T-helper 1 cell (primary cell): ENCODE data around the gene TIE1.

Source experiments
- DNase-seq, 5 donors: peaks; one replicate each; pipeline ENCODE4 v3.0.0-alpha.2; 2012 to 2020

Gene TIE1

DNA sequence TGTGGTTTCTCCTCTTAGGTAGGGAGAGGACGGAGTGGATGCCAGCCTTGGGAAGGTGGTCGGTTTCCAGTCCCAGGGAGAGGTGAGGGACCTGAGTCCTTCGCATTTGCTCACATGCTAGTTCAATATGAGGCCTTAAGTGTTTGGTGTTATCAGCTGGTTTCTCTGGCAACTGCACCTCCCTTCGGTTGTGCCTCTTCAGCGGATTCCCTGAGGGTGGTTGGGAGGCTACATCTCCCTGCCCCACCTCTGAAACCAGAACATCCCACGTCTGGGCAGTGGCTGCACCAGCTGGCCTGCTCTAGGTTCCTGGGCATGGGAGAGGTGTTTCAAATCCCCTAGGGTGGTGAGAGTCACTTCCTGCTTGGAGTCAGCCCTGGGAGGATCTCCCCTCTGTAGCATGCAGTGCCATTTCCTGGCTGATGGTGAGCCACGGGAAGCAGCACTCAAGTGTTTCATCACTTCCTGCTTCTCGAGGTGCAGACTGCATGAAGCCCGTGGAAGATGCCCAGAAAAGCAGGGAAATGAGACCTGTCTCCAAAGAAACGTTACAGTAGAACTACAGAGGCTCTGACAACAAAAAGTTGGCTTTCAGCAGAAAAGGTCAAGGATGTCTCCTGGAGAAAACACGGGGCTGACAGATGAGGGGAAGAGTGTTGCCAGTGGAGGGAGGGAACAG is 26.5 kb upstream of the TIE1 start:
- peak in 1 of 5 donors; percentile 90 for DNase-seq

DNA sequence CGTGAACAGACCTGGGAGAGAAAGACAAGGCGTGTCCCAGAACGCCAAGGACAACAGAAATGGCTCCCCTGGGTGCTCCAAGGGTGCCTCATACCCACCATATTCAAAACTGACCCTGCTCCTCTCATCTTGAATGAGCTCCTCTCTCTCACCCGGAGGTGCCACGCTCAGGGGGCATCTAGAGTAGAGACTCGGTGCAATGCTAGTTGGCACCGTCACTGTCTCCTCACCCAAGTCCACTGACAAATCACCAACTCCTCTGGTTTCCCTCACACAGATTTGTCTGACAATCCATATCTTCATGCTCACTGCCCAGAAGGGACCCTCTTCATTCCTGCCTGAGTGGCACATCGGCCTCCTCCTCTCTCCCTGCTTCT is 26.0 kb upstream of the TIE1 start:
- DNase-seq = no peak

DNA sequence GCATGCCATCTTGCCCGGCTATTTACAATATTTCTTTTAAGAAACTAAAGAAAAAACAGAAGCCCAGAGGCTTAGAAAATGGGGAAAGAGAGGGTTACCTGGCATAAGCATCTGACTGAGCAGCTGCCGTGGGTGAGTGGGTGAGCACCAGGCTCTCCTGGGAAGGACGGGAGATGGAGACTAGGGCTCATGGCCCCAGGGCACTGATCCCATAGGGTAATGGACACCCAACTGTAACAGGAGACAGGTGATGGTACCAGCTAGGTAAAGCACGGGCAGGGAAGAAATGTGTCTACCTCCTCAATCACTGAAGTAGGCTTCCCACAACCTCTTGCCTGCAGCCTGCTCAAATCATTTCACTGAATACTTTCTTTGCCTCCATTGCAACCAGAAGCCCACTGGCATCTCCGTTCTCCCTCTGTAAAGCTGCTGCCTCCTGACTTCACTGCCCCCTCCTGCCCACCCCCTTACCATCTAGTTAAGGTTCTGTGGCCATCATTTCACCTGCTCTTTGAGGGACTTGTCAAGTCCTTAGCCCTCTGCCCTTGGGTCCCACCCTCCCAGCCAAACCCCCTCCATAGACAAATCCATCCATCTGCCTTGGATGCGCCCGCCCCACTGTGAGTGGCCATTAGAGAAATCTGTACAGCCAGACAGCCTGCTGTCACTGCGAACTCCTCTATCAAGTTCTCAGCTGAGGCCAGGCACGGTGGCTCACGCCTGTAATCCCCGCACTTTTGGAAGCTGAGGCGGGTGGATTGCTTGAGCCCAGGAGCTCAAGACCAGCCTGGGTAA is 24.8 kb upstream of the TIE1 start:
- no peak for DNase-seq

DNA sequence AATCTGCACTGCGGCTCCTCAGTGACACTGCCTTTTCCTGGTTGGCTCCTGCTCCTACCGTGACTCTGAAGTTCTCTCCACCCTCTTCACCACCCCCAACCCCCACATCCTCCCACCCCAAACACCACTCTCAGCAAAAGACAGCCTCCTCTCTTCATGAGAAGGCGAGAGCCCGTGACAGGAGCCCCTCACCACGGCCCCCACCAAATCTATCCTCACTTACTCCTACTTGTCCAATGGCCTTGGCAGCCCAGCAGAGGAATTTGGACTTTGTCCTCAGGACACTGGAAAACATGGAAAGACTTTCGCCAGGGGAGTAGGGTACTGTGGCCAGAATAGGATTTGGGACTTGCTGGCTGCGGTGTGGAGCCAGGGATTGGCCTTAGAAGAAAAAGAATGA is 24.1 kb upstream of the TIE1 start:
- DNase-seq = no peak

DNA sequence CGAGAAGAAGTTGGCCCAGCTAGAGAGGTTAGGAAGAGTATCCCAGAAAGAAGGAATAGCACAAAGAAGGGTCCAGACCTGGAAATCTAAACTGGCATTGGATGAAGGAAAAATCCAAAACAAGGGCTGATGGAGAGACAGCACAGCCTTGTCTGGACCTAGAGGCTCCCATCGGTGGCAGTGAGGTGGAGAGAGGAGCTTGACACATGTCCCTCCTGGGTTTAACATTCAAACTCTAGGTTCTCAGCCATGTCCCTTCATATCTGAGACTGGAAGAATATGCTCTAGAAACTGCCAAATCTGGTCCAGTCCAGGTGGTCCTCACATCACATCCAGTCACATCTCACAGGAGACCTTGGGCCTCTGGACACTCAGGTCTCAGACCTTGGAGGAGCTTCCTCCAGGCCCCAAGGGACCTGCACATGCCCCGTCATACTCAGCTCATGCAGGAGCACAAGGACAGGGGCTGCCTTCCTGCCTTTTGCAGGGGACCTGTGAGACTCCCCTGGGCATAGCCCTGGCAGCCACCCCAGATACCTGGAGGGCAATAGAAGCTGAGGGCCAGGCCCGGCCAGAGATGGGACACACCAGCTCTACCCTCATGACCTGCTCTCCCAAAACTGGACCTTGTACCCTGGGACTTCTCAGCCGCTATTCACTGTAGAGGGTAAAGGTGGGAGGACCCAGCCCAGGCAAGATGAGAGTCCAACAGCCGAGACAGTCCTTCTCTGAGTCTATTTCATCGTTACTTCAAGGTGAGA is 23.5 kb upstream of the TIE1 start:
- DNase-seq = no peak

DNA sequence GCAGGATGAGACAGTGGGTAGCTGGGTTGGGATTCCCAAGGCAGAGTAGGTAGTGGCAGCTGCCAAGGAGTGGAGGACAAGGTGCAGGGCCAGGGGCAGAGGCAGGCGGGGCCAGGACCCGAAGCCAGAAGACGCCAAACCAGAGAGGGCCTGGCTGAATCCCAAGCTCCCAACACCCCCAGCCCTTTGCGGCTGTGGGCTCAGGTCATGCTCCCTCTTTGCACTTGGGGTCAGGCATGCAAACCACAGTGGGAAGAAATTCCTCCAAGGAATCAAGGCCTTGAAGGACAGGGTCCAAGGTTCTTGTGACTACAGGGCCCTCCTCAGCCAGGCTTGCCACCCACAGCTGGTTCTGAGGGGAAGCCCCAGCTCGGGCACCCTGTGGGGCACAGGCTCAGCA is 21.6 kb upstream of the TIE1 start:
- DNase-seq = no peak

DNA sequence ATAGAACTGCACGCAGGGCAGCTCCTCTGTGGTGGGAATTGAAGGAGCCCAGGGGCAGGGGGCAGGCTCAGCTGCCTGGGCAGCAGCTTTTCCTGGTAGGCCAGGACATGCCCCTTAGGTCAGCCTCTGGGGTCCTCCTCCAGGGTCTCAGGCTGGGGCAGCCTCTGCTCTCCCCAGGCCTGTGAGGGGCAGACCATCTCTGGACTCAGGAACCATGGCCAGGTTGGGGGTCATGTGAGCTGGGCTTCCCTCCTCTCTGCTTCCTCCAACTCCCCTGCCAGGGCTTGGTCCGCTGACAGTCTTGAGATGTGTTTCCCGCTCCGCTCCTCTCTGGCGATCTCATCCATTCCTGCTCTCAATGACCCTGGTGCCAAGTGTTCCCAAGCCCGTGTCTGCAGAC is 21.1 kb upstream of the TIE1 start:
- no peak for DNase-seq

DNA sequence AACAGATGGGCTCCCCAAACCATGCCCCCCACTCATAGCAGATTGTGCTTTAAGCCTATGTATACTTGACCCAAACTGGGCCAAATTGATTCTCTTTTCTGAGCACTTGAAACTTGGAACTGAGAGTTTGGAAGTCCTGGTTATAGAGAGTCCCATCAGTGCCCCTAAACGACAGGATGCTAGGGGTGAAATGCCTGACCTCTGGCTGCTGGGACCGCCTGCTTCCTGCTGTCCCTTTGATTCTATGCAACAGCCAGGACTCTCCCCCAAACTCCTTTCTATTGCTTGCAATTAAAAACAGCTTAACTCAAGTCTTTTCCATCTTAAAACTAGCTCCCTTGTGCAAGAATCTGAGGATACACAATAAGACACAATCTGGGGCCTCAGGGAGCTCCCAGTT is 20.1 kb upstream of the TIE1 start:
- DNase-seq = no peak

DNA sequence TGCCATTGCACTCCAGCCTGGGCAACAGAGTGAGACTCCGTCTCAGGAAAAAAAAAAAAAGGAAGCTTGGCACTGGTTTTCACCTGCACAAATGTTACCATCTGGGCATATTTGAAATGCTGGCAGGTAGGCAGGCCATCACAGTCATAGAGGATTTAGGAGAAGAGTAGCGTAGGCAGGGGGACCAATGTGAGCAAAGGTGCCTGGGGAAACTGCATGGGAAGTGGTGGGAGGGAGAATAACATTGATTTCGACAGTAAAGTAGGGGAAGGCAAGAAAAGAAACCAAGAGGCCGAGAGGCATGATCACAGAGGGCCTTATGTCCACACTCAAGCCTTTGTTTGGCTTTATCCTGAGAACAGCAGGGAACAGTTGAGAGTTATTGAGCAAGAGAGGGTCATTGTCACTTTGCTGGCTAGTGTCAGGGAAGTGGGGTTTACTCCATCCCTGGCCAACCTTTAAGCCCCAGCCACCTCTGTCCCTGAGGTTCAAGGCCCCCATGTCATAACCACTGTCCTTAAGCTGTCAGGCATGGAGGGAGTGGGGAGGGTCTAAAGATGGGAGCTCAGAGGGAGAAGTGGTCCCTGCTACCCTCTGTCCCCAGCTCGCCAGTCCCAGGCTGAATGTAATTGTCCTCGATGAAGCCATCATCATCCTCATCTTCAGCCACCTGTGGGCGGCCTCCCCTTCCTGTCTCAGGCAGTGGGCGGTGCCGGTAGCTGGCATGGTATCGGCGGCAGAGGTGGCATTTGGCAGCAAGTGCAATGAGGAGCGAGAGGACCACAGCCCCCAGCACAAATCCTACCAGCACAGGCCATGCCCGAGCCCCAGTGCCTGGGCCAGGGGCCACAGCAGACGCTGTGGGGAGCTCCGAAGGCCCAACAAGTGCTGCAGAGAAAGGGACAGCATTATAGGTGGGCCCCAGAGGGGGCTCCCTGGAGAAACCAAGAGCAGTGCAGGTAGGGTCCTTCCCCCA is 18.3 kb upstream of the TIE1 start:
- no peak for DNase-seq

DNA sequence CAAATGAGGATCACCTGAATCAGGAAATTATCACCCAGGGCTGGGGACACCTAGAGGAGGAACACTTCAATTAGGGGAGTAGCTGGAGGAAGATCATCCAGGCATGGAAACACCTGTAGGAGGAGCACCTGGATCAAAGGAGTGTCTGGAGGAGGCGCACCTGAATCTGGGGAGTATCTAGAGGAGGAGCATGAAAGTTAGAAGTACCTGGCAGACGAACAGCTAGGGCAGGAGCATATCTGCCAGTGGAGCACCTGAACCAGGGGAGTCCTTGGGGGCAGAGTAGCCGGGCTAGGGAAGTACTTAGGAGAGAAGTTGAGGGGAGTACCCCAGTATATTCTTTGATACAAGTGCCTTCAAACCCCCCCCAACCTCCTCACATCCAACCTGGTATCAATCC is 16.7 kb upstream of the TIE1 start:
- DNase-seq = no peak

DNA sequence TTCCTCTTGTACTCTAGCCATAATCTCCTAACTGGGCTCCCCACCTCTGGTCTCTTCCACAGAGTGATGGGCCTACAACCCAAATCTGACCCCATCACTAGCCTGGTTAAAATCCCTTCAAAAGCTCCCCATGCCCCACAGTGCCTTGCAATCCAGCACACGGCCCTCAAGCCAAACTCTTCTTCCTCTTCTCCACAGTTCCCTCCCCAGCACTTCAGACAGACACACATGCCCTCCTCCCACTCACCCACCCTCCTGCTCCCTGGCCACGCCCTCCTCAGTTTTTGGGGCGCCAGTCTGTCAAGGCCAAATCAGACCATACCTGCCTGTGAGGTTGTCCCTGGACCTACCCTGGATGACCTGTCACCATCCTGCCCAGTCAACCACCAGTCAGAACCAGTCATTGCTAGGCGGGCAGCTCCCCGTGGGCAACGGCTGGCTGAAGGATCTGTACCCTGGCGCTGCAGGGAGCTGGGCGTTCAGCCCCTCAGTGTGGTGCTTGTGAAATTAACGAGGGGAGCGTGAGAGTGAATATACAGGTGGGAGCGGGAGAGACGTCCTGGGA is 16.2 kb upstream of the TIE1 start:
- no peak for DNase-seq

DNA sequence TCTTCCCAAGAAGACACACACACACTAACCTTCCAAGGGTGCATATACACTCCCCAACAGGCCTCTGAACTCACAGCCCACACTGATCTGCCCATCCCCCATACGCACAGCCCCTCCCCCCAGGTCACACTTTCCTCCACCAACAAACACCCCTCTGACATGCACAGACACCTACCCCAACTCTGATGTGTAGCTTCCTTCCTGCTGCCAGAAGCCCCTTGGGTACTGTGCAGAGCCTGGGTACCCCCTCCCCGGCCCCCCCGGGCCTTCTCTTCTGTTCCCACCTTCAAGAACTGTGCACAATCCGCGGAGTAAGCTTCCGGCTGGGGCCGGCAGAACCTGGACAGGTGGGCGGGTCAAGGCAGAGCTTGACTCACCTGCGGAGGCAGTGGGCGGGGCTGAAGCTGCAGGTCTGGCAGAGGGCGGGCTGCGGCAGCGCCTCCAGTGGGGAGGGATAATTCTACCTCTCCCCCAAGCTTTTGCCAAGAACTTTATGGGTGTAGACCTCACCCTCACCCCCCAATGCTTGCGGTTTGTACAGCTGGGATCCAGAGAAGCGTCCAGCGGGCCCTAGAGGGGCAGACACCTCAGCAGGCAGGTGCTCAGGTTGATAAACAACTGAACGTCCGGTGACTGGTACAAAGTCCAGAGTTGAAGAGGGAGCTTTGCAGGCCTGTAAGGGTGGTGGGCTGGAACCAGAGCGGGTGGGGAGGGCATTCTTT is 15.4 kb upstream of the TIE1 start, which contains the start of gene C1orf210:
C1orf210 (minus strand) TSS at position 313 of the 722 bp plus-strand sequence. CDS start 2,311 bp downstream, outside the sequence.
- DNase-seq = no peak

DNA sequence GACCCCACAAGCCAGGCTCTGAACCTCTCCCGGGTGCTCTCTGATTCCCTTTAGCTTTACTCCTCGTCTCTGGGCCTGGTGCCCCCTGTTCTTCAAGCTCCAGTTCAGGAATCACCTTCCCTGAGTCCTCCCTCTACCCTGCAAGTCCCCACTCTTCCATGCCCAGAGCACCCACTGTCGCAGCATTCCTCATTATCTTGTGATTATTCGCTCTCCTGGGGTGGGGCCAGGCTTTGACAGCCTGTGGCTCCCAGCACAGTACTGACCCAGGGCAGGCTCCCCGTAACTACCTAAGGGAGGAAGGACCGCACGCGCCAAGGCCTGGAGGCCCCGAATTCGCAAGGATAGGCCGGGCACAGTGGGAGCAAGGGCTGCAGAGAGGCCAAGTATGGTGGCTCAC is 14.7 kb upstream of the TIE1 start:
- DNase-seq = no peak

DNA sequence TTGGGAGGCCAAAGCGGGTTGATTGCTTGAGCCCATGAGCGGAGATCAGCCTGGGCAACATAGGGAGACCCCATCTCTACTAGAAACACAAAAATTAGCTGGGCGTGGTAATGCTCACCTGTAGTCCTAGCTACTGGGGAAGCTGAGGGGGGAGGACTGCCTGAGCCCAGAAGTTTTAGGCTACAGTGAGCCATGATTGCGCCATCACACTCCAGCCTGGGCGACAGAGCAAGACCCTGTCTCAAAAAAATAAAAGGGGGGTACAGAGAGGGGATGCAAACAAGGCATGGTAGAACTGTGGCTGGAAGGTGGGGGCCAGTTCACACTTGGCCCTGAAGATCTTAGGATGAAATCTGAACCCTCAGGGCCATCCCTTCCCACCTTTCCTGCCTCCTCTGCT is 14.2 kb upstream of the TIE1 start:
- no peak for DNase-seq

DNA sequence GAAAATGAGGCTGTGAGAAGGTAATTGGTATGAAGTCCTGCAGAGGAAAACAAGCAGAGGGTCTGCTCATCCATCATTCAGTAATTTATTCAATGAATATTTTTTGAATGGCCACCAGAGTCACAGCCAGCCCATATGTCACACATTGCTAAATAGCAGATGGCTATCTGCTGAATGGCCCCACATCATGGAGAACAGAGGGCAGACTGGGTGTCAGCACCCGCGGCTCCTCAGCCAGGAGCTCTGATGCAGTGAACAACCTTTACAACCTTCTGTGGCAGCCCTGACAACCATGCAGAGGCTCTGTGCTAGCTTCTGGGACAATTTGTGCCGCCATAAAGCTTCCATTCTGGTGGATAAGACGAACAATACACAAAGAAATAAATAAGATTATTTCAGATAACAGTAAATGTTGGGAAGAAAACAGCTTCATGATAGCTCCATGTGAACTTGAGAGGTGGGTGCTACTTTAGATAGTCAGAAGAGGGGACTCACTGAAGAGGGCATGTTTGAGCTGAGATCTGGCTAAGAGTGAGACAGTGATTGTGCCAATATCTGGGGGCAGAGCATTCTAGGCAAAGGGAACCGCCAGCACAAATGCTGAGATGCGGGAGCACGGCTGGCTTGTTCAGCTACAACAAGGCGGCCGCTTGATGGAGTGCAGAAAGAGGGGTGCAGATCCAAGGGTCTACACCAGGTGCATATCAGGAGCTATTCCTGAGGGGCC is 12.6 kb upstream of the TIE1 start:
- DNase-seq = no peak

DNA sequence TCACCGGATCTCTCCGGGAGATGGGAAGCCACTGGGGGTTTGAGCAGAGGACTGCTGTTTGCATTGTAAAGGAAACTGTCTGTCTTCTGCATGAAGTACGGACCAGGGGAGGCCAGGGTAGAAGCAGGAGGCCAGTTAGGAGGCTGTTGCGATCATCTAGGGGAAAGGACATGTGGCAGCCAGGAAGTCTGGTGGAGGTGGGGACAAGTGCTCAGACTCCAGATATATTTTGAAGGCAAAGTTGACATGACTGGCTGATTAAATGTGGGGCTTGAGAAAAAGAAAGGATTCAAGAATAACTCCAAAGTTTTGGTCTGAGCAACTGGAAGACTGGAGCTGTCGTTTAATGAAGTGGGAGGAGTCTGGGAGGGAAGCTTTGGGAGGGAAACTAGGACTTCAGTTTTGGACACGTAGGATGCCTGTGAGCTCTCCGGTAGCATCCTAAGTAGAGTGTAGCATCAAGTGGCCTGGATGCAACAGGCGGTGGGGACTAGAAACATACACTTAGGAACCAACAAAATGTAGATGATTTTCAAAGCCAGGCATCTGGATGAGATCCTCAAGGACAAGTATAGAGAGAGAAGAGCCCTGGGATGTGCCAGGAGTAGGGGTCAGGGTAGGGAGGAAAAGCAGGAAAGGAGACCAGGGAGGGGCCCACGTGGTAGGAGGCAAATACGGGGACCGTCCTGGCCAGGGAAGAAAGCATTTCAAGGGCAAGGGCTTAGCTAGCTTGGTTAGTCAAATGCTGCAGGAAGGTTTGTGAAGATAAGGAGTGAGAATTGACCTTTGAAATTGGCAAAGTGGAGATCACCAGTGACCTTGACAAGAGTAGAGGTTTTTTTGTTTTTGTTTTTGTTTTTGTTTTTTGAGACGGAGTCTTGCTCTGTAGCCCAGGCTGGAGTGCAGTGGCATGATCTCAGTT is 11.7 kb upstream of the TIE1 start:
- DNase-seq = no peak

DNA sequence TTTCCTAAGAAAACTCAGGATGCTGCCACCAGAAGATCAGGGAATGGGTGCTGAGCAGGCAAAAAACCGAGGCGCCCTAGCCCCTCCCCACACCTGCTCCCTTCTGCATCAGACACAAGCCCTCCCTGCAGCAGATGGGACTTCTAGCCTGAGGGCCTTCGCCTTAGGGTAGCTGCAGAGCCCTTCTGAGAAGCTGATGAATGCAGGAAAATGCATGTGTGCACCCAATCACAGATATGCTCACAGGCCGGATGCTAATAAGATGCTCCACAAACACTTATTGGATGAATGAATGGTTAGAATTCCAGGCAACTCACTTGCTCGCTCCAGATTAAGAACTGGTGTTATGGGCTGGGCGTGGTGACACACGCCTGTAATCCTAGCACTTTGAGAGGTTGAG is 8.6 kb upstream of the TIE1 start:
- no peak for DNase-seq

DNA sequence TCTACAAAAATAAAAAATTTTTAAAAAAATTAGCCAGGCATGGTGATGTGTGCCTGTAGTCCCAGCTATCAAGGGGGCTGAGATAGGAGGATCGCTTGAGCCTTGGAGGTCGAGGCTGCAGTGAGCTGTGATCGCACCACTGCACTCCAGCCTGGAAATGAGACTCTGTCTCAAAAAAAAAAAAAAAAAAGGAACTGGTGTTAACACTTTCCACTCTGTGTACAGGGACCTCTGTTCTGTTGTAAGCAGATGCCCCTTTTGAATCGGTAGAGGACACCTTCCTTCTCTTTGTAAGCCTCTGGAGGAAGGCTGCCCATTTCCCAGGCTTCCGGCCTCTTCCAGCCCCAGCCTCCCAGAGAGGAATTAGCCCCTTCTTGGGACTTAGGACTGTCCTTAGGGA is 8.1 kb upstream of the TIE1 start:
- no peak for DNase-seq

DNA sequence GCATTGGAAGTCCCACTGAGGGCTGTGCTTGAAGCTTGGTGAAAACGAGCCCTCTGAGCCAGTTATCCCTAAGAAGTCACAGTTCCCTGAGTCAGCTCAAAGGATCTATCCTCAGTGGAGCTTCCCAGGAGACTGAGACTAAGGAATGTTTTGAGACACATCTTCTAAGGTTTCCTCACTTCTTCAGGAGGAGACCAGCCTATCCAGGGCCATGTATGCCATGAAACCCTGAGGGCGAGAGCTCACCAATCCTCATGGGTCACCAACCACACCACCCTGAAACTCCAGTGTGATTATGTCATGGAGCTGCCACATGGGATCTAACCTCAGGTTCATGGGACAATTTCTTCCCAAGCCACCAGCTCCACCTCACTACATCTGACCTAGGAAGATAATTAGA is 7.6 kb upstream of the TIE1 start:
- no peak for DNase-seq
